Dedifferentiated amniotic fluid mesenchymal stem cell (primary cell): ENCODE measurements around the gene PAEP.
"Not testable (repeated sequence)": the region's sequence is repeated elsewhere in the genome, so short reads cannot be mapped to it uniquely, and the experiment has no call there.

ENCODE experiments used
- DNase-seq: peaks from one replicate; pipeline ENCODE4 v3.0.0-alpha.2; 2016; ENCODE audit errors: extremely low spot score

Gene PAEP

DNA sequence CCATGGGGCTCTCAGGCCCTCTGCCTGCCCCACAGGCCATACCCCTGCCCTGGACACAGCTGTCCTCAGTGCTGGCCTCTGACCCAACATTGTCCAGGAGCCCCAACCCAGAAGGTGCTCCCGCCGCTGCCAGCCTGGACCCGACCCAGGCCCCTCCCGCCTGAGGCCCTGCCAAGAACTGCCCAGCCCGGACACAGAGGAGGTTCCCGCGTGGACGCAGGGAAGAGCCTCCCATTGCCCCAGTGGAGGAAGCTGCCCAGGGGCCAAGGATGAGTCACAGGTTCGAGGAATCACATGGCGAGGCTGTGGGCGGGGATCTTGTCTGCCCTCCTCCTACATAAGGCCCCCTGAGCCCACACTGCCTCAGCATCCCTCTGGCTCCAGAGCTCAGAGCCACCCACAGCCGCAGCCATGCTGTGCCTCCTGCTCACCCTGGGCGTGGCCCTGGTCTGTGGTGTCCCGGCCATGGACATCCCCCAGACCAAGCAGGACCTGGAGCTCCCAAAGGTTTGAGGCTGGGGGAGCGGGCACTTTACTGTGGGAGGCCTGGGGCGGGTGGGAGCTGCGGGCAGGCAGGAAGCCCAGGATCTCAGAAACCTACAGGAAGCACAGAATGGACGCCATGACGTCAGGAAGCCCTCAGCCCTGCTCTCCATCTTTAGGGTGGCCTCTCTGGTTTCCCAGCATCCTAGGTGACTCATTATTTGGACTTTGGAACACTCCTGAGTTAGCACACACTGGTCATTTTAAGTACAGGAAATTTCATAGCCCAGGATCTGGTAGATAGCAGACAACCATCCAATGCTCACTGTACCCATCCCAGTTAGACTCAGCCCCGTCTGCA lies at the start of gene PAEP:
TSS of gene PAEP (plus strand) at position 366 of the 844 bp plus-strand sequence.
- DNase-seq = no peak

DNA sequence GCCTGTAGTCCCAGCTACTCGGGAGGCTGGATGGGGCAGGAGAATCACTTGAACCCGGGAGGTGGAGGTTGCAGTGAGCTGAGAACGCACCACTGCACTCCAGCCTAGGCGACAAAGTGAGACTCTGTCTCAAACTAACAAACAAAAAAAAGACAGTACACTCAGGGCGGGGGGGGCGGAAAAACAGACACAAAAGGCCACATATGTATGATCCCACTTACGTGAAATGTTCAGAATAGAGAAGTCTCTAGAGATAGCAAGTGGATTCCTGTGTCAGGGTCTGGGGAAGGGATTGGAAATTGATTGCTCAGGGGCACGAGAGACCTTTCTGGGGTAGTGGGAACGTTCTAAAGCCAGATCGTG lies 49.3 kb upstream of the PAEP start:
- DNase-seq = no peak

DNA sequence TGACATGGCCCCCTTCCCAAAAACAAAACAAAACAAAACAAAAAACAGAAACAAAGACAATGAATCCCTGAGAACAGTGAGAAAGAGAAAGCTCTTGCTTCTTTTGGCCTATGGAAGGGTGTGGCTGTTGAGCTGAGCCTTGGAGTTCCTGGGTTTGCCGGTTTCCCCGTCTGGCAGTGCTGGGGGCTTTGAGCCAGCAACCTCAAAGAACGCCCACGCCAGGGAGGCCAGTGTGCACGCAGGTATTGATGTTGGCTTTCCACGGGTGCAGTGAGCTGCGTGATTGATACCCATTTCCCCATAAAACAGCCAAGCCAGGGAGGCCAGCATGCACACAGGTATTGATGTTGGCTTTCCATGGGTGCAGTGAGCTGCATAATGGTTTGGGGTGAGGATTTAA lies 48.7 kb upstream of the PAEP start:
- DNase-seq = no peak

DNA sequence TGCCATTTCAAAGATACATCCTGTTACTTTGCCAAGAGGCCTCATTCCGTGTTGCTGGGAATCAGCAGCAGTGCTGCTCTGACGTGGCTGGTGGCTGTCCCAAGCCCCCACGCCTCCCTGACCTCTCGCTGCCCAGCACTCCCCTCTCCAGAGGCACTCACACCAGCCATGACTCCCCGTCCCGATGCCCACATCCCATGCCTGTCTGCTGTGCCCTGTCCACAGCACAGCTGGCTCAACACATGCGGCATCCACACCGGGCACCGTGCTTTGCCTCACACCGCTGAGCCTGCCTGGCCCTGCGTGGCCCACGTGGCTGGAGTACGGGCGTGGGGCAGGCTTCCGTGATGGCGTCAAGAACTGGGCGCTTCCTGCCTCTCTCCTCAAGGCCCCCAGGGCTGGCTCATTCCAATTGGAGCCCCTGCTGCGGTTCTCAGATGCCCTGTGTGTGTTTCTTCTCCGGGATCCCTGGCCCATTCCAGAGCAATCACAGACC lies 48.2 kb upstream of the PAEP start:
- DNase-seq = no peak

DNA sequence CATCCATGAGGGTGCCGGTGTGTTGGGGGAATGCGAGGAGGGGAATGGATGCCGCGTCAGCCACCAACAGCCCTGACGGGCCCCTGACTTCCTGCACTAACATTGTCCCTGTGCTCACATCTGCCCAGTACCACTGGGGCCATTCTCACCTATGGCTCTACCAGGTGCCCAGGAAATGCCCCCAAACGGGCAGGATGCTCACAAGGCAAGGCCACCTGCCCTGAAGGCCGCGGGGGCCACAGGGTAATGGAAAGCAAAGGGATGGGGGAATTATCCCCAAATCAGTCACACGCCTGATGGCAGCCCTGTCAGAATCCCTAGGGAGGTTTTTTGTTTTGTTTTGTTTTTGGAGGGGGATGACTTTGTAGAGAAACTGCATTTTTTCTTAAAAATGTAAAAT lies 47.6 kb upstream of the PAEP start:
- DNase-seq = not testable (repeated sequence)

DNA sequence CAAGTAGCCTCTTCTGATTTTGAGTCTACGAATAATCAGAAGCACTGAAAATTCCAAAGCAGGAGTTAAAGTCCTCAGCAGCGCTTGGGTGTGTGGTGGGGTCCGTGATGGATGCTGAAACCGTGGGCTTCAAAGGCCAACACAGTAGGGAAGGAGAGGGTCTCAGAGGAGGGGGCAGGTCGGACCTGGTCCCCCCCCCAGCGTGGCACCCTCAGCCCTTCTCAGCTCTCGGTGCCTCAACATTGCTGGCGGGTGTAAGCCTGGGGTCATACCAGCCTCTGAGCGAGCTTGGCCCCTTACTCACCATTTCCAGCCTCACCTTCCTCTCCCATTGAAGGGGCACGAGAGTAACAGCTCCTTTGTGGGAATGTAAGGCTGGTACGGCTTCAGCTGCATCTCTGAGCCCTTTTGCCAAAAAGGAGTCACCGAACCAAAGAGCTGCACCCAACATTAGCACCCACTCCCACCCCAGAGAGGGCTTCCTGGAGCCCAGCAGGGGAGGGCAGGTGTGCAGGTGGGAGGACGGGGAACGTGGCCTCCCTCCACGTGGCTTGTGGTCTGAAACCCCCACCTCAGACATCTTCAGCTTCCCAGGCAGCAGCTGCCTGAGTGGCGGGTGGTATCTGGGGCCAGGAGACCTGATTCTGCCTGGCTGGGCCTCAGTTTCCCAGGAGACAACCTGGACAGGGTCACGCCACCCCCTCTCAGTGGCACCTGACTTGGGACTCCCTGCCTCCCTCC lies 47.0 kb upstream of the PAEP start:
- no peak for DNase-seq

DNA sequence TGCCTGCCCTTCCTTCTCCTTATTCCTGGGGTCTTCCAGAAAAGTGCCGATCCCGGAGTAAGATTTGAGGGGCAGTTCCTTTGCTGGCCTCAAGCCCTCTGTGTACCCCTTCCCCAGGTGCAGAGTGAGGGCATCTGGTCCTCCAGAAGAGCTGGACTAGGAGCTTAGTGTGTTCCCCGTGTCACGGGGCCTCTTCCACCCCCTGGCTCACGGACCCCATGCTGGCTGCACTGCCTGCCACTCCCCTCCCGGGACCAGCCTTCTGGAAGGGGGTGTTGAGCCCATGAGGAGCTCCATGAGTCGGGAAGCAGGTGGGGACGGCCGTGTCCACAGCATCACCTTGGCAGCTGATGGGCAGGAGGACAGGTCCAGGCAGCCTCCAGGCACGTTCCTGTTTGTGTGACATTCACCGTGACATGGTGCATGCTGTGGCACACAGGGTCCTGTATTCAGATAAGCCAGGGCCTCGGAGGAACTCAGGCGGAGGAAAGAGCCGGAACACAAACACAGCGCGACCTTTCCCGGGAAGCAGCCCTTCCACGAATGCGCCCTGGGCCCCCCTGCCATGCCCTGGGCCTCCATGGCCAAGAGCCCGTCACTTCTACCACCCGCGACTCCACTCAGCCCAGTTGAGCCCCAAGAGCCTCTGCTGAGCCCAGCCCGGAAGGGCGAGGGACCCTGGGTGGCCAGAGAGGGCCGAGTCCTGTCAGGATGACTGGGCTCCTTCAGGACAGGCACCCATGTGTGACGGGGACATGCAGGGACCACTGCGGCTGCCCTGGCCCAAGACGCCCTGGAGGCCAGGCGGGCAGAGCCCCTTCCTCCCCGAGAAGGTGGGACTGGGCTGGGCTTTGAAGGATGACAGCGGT lies 46.2 kb upstream of the PAEP start:
- DNase-seq = no peak

DNA sequence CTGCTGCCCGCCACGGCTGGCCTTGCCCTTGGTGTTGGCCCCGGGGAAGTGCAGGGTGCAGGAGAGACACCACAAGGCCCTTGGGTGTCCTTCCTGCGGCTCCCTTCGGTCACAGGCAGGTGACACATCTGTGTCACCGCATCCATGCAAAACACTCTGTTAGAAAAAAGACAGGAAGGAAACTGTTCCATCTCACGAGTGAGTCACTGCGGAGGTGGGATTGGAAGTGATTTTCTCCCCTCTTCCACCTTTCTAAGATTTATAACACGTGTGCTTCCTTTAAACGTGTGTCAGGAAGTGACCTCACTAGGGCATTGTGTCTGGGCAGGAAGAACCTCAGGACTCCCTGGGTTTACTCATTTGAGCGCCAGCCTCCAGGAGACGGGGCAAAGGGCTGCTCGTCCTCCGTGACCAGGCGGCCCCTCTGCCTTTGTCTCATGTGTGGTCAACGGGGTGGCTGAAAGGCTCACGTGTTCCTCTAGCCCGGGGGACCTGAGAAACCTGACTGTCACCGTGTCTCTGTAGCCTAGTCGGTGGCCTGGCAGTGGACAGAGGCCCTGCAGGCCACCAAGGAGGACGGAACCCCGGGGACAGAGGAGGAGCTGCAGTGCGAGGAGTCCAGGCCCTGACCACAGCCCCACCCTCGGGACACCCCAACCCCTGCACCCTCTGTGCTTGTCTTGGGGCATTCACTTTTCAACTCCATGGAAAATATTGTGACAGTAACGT lies 45.3 kb upstream of the PAEP start:
- no peak for DNase-seq

DNA sequence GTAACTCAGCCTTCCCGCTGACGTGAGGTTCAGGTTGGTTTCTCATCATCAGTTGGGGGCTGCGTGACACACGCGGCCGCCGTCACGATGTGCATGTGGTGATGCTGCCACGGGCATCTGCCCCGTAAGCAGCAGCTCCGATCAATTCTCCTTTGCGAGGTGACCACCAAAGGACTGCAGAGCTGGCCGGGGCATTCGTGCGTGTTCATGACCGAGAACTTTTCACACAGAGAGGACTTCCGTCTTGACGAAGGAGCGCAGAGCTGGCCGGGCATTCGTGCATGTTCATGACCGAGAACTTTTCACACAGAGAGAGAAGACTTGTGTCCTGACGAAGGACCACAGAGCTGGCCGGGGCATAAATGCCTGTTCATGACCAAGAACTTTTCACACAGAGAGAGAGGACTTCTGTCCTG lies 44.1 kb upstream of the PAEP start:
- DNase-seq = no peak

DNA sequence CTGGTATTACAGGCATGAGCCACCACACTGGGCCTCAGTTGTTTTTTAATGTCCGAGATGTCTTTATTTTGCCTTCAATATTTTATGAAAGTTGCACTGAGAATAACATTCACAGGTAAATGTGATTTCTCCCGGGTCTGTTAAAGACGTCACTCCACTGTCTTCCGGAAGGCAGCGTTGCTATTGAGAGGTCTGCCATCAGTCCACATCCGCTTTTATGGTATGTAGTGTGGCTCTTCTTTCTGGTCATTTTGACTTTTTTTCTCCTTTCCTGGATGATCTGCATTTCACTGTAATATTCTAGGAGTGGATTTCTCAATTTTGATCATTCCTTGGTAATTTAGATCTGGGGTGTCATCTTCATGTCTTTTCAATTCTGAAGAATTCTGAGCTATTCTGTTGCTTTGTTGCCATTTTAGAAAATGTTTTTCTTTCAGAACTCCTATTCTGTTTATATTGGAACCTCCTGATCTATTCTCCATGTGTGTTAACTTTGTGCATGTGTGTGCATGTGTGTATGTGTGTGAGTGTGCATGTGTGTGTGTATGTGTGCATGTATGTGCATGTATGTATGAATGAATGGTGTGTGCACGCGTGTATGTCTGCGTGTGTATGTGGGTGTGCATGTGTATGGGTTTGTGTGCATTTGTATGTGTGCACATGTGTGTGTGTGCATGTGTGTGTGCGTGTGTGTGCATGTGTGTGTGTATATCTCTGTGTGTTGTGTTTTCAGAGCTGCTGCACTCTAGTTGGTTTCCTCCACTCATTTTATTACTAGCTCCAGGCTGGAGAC lies 42.2 kb upstream of the PAEP start:
- no peak for DNase-seq

DNA sequence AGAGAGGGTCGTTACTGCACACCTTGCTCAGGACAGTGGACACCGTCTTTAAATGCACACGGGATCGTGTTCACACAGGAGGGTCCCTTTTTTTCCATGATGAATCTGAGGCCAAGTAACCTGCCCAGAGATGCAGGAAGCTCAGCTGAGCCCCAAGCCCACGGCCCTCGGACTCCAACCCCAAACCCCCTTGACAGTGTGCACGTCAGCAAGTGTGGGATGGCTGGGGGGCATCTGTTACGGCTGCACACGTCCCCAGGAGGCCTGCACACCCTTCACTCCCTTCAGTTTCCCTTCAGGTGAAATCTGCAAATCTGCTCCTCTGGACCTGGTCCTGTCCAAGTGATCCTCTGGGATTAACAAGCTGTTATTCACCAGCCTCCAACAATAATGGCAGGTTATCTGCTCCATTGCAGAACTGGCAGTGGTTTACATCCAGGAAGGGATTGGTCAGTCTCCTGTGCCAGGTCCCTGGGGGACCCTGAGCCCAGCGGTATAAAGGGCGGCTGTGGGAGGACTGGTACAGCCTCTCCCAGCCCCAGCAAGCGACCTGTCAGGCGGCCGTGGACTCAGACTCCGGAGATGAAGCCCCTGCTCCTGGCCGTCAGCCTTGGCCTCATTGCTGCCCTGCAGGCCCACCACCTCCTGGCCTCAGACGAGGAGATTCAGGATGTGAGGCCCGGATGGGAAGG lies 40.5 kb upstream of the PAEP start, which contains the start of gene LCN1:
TSS of gene LCN1 (plus strand) at position 525 of the 692 bp plus-strand sequence. CDS start at position 583, 58 bp downstream.
- DNase-seq = no peak

DNA sequence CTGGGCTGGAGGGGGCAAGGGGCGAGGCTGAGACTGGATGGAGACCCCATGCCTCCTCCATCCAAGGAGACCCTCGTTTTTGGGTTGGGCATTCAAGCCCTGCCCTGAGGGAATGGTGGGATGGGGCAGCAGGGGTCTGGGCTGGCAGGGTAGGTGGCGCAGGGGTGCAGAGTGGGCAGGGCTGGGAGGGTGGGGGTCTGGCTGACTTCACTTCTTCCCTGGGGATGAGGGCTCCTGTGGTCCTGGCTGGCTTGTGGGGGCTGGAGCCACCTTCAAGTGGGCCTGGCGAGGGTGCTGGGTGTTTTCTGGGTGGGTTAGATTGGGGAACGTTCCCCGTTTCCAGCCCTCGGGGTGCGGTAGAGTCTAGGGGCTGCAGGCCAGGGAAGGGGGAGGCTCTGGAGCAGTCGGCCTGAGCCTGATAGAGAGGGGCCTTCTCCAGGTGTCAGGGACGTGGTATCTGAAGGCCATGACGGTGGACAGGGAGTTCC lies 39.9 kb upstream of the PAEP start:
- DNase-seq = no peak

DNA sequence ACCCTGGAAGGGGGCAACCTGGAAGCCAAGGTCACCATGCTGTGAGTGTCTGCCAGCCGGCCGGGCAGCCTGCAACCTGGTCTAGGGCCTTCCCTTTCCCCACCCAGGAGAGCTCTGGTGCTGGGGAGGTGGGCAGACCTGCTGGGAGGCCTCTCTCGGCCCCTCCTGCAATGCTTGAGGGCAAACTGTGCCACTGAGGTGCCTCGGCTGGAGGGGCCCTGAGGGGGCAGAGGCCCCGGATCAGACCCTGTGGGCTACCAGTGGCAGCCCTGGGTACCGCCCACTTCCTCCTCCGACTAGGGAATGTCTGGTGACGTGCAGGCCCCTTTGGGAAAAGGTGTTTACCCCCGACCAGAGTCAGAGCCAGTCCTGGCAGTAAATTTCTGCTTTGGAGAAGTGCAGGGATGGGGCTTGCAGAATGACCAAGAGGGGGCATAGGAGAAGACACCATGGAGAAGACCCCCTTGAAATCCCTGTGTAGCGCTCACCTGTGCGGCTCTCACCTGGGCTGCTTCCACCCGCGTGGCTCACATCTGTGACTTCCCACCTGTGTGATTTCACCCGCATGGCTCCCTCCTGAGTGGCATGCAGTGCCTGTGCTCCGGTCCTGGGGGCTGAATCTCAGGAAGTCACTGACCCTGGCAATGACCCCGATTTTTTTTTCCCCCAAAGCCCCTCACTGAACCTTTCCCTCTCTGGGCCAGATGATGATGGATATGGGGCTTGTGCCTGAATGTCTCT lies 39.2 kb upstream of the PAEP start:
- no peak for DNase-seq

DNA sequence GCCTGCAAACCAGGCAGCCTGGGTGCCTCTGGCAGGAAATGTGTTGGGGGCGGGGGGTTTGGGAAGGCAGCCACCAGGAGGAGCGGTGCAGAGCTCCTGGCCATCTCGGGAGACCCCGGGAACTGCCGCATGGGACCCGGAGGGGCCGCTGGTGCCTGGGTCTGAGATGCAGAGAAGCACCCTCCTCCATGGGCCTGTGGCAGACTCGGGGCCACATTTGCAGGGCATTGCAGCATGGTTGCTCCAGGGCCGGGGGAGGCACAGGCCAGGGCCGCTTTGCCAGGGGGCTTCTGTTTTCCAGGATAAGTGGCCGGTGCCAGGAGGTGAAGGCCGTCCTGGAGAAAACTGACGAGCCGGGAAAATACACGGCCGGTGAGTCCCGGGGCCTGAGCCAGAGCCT lies 38.6 kb upstream of the PAEP start:
- DNase-seq = no peak

DNA sequence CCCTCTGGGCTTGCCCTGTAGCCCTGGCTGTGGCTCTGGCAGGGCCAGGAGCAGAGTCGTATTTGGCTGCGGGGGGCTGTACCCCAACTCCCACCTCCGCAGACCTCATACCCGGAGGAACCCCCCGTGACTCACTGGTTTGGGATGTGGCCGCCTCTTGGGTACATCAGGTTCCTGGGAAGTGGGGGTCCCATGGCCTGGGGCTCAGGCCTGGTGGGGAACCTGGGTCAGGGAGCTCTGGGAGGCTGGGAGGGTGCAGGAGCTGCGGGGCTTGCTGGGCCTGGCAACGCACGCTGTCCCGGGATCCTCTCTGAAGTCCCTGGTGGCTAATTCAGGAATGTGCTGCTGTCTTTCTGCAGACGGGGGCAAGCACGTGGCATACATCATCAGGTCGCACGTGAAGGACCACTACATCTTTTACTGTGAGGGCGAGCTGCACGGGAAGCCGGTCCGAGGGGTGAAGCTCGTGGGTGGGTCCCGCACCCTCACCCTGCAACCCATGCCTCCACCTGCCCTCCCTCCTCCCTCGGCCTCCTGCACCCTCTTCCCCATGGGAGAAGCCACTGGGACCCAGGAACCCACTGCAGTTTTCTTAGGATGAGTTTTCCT lies 37.9 kb upstream of the PAEP start:
- DNase-seq = no peak

DNA sequence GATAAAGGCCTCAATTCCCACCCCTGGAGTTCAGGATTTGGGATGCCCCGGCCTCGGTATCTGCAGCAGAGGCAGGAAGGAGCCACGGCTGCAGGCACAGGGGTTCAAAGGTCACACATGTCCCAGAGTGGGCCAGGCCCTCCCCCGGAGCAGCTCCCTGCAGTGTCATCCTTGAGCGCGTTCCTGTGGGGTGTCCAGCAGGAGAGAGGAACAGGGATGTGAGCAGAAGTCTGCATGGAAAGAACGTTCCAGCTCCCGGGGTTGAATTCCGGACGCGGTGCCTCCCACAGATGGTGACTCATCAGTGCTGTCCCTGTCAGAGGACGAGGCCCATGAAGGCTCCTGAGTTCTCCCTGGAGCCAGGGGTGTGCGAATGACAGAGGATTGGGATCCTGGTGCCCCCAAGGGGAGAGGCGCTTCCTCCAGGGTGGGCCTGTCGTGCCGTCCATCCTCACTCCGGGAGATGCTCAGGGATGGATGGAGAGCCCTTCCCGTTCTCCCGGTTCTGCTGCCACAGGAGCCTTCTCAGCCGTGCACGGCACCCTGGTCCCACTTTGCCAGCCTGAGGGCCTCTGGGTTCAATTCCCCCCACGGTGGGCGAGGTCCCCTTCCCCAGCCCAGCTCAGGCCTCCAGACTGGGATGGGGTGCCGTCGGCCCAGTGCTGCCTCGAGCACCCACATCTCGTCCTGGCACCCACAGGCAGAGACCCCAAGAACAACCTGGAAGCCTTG lies 37.3 kb upstream of the PAEP start:
- DNase-seq = no peak

DNA sequence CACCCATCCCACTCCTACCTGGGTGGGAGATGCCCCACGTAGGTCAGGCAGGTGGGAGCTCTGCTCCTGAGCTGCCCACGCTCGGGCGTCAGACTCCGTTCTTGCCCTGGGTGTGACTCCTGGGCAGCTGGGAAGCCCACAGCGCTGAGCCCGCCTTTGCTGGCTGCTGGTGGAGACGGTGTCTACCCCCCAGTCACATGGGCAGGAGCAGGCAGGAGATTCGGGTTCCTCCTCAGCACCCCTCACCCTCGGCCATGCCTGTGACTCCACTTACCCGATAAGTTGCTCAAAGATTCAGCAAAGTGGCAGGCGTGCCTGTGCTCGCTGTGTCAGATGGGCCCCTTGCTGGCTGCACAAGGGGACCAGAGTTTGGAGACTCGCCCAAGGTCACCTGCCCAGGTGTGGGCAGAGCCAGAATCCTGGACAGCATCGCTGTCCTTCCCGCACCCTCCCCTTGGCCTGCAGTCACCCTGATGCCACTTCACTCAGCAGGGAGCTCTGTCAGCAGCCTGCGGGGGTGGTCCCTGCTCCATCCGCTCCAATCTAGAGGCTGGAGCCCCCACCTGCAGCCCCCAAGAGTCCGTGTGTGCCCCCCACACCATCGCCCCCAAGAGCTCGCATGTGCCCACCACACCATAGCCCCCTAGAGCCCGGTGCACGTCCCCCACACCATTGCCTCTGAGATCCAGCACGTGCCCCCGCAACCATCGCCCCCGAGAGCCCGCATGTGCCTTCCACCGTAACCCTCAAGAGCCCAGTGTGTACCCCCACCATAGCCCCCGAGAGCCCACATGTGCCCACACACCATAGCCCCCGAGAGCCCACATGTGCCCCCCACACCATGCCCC lies 36.1 kb upstream of the PAEP start:
- no peak for DNase-seq
